Astrocyte (in vitro differentiated cells and primary cell): ENCODE data around the gene WDPCP. TPM values are rescaled to one million over a fixed set of nuclear protein-coding genes. Genes with fewer than 3 reads are reported as not detected.

Experiments
- DNase-seq: peaks from one replicate; pipeline ENCODE4 v3.0.0-alpha.2; 2010; ENCODE audit warnings: low read depth
- FAIRE-seq: peaks from 2 replicates; lab custom pipeline; 2011; peaks lifted over from hg19 to GRCh38; lab: Jason Lieb, UNC
- H2AFZ ChIP-seq: 2 replicates; pipeline ENCODE4 v1.6.0; 2012; ENCODE audit warnings: low read depth, low read length, inconsistent platforms
- H3K27ac ChIP-seq: 2 replicates; pipeline ENCODE4 v1.5.1; 2011; ENCODE audit warnings: low read depth, low read length, inconsistent platforms
- H3K27me3 ChIP-seq: 2 replicates; pipeline ENCODE4 v1.6.0; 2011; ENCODE audit warnings: low read length, inconsistent platforms; ENCODE audit not compliant: insufficient read depth
- H3K36me3 ChIP-seq: 2 replicates; pipeline ENCODE4 v1.5.1; 2011; ENCODE audit warnings: low read length, inconsistent platforms; ENCODE audit not compliant: insufficient read depth
- H3K4me1 ChIP-seq: 2 replicates; pipeline ENCODE4 v1.5.1; 2011; ENCODE audit warnings: low read length, inconsistent platforms; ENCODE audit not compliant: insufficient read depth
- H3K4me2 ChIP-seq: 2 replicates; pipeline ENCODE4 v1.6.0; 2012; ENCODE audit warnings: low read length, inconsistent platforms
- H3K4me3 ChIP-seq: 2 replicates; pipeline ENCODE4 v1.5.1; 2011; ENCODE audit warnings: low read depth, mild to moderate bottlenecking, low read length, inconsistent platforms; ENCODE audit not compliant: insufficient read depth
- H3K79me2 ChIP-seq: 2 replicates; pipeline ENCODE4 v1.6.0; 2012; ENCODE audit warnings: mild to moderate bottlenecking, low read length, inconsistent platforms; ENCODE audit not compliant: insufficient read depth
- H3K9ac ChIP-seq: 2 replicates; pipeline ENCODE4 v1.6.0; 2012; ENCODE audit warnings: mild to moderate bottlenecking, low read length, inconsistent platforms
- H3K9me3 ChIP-seq: 2 replicates; pipeline ENCODE4 v1.5.1; 2012; ENCODE audit warnings: low read depth, mild to moderate bottlenecking, low read length, inconsistent platforms; ENCODE audit not compliant: insufficient read depth
- H4K20me1 ChIP-seq: 2 replicates; pipeline ENCODE4 v1.6.0; 2012; ENCODE audit warnings: low read length, inconsistent platforms; ENCODE audit not compliant: insufficient read depth
- H3K27ac Mint-ChIP-seq: one replicate; pipeline ENCODE4 v1.8.0; 2021; ENCODE audit warnings: mild to moderate bottlenecking, mixed read lengths; ENCODE audit not compliant: unreplicated experiment
- H3K27me3 Mint-ChIP-seq: one replicate; pipeline ENCODE4 v1.8.0; 2021; ENCODE audit warnings: low read depth, mixed read lengths; ENCODE audit not compliant: unreplicated experiment
- H3K36me3 Mint-ChIP-seq: one replicate; pipeline ENCODE4 v1.8.0; 2021; ENCODE audit warnings: low read depth, mixed read lengths; ENCODE audit not compliant: unreplicated experiment
- H3K4me1 Mint-ChIP-seq: one replicate; pipeline ENCODE4 v1.8.0; 2021; ENCODE audit warnings: low read depth, mixed read lengths; ENCODE audit not compliant: unreplicated experiment
- H3K4me3 Mint-ChIP-seq: one replicate; pipeline ENCODE4 v1.8.0; 2021; ENCODE audit warnings: mild to moderate bottlenecking, moderate library complexity, mixed read lengths; ENCODE audit not compliant: unreplicated experiment
- H3K9me3 Mint-ChIP-seq: one replicate; pipeline ENCODE4 v1.8.0; 2021; ENCODE audit warnings: mild to moderate bottlenecking, mixed read lengths; ENCODE audit not compliant: unreplicated experiment
- EZH2 ChIP-seq: IDR thresholded peaks from 2 replicates; pipeline ENCODE4 v1.6.1; 2012; ENCODE audit warnings: mild to moderate bottlenecking, low read length, inconsistent platforms; ENCODE audit not compliant: insufficient read depth
- total RNA-seq: library from RNA; stranded (reverse); gene quantifications from 2 replicates; pipeline ENCODE4 v1.2.1, GENCODE V29; 2021
- TF ChIP-seq, protein P1 (sequence below): IDR thresholded peaks from 2 replicates; pipeline ENCODE4 v1.5.1; 2011; ENCODE audit warnings: low read depth, mild to moderate bottlenecking, inconsistent platforms, low read length, moderate library complexity; ENCODE audit not compliant: insufficient read depth

Gene WDPCP
- total RNA-seq, 1 donor from 2014 or later: 15.1 TPM

DNA sequence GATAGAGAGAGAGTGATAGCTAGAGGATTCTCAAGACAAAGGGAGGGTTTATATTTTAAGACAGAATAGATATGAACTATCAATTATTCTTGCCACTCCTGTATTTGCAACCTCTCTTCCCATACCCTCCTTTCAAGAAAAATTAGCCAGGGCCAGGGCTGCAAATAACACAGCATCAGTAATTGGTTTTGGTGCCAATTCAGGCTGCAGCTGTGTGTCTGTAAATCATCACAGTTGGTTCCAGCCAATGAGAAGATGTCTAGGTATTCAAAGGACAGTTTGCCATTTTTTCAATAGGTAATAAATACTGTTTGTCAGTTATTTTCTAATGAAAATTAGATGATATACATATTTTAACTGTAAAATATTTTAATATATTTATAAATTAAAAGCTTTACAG, 73.5 kb downstream of the WDPCP start:
- TF ChIP-seq EZH2: no peak
- TF ChIP-seq, protein P1, sequence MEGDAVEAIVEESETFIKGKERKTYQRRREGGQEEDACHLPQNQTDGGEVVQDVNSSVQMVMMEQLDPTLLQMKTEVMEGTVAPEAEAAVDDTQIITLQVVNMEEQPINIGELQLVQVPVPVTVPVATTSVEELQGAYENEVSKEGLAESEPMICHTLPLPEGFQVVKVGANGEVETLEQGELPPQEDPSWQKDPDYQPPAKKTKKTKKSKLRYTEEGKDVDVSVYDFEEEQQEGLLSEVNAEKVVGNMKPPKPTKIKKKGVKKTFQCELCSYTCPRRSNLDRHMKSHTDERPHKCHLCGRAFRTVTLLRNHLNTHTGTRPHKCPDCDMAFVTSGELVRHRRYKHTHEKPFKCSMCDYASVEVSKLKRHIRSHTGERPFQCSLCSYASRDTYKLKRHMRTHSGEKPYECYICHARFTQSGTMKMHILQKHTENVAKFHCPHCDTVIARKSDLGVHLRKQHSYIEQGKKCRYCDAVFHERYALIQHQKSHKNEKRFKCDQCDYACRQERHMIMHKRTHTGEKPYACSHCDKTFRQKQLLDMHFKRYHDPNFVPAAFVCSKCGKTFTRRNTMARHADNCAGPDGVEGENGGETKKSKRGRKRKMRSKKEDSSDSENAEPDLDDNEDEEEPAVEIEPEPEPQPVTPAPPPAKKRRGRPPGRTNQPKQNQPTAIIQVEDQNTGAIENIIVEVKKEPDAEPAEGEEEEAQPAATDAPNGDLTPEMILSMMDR: no peak
- Histone ChIP-seq H3K4me3 (no peak overlapping the region), H3K79me2 (peaks cover 5% of the 10 kb centered on the region), H4K20me1 (no peaks in the 10 kb centered on the region), H3K36me3 (no peaks in the 10 kb centered on the region), H3K9ac (no peak overlapping the region), H3K27me3 (no peaks in the 10 kb centered on the region), H3K4me2 (no peak overlapping the region), H3K9me3 (no peaks in the 10 kb centered on the region), H3K4me1 (no peaks in the 10 kb centered on the region), H3K27ac (no peak overlapping the region), H2AFZ (no peak overlapping the region)
- no peaks in the 10 kb centered on the region for H3K27me3 Mint-ChIP-seq
- peaks cover 3% of the 10 kb centered on the region for H3K36me3 Mint-ChIP-seq
- no peak for FAIRE-seq
- H3K9me3 Mint-ChIP-seq: peaks cover 8% of the 10 kb centered on the region
- H3K27ac Mint-ChIP-seq: no peak overlapping the region
- H3K4me3 Mint-ChIP-seq: no peak overlapping the region
- H3K4me1 Mint-ChIP-seq: peaks cover 1% of the 10 kb centered on the region
- DNase-seq: no peak

DNA sequence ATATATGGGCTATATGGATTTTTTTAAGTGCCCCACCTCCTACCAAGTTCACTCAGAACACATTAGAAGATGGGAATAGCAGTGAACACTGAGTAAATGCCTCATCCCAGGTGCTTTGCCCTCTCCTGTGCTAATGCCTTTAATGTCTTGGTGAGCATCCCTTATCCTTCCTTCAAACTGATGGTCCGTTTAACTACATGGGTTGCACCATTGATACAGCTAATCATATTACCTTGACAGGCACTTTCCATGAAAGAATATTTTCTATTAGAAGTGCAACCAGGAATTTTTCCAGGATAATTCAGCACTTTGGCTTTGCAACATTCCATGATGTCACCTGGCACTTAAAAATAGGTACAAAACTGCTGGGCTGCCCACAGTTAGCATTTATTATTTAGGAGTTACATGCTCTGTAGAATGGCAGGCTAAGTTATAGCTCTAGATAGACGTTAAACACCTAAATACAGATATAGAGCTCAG, 74.0 kb downstream of the WDPCP start:
- Histone ChIP-seq H3K4me3 (no peak overlapping the region), H3K27ac (no peak overlapping the region), H3K4me2 (no peak overlapping the region), H3K9ac (no peak overlapping the region), H3K79me2 (peaks cover 2% of the 10 kb centered on the region), H4K20me1 (no peaks in the 10 kb centered on the region), H3K4me1 (no peaks in the 10 kb centered on the region), H3K27me3 (no peaks in the 10 kb centered on the region), H2AFZ (no peak overlapping the region), H3K9me3 (no peaks in the 10 kb centered on the region), H3K36me3 (no peaks in the 10 kb centered on the region)
- Mint-ChIP-seq H3K36me3 (no peaks in the 10 kb centered on the region), H3K4me1 (peaks cover 1% of the 10 kb centered on the region), H3K4me3 (no peak overlapping the region), H3K27me3 (no peaks in the 10 kb centered on the region), H3K9me3 (peaks cover 12% of the 10 kb centered on the region), H3K27ac (no peak overlapping the region)
- TF ChIP-seq, protein P1: no peak
- TF ChIP-seq EZH2: no peak
- FAIRE-seq (no peak), DNase-seq (no peak)

DNA sequence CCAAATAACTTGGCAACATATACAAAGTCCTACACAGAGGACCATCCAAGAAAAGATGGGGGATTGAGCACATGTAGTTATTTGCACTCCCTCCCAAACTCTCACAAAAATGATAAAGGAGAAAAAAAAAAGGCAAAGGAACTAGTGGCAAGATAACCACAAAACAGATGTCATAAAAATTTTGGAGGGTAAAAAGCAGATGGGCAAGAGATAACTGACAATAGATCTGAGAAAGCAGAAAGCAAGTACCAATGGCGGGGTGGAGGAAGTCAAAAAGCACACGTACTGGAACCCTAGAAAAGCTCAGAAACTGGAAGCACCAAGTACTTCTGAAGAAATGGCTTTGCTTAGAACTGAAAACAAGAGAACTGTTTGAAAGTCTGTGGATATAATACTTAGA, 82.0 kb downstream of the WDPCP start:
- H3K36me3 ChIP-seq: no peaks in the 10 kb centered on the region
- H3K9ac ChIP-seq: no peak overlapping the region
- no peaks in the 10 kb centered on the region for H3K4me1 ChIP-seq
- H4K20me1 ChIP-seq: no peaks in the 10 kb centered on the region
- H3K4me2 ChIP-seq: no peak overlapping the region
- DNase-seq (no peak), FAIRE-seq (no peak)
- no peaks in the 10 kb centered on the region for H3K36me3 Mint-ChIP-seq
- peaks cover 10% of the 10 kb centered on the region for H3K9me3 Mint-ChIP-seq
- no peak overlapping the region for H3K27ac Mint-ChIP-seq
- no peak overlapping the region for H3K4me3 Mint-ChIP-seq
- no peaks in the 10 kb centered on the region for H3K27me3 Mint-ChIP-seq
- TF ChIP-seq, protein P1: no peak
- no peak for TF ChIP-seq EZH2
- H2AFZ ChIP-seq: no peak overlapping the region
- no peaks in the 10 kb centered on the region for H3K4me1 Mint-ChIP-seq
- no peaks in the 10 kb centered on the region for H3K27me3 ChIP-seq
- H3K79me2 ChIP-seq: no peaks in the 10 kb centered on the region
- H3K4me3 ChIP-seq: no peak overlapping the region
- no peak overlapping the region for H3K27ac ChIP-seq
- no peaks in the 10 kb centered on the region for H3K9me3 ChIP-seq
